Effector memory CD8-positive, alpha-beta T cell (primary cell): Measurements from ENCODE around the gene VAMP8.
"Not testable (repeated sequence)": the region's sequence is repeated elsewhere in the genome, so short reads cannot be mapped to it uniquely, and the experiment has no call there.

ENCODE experiments used
- ATAC-seq: fragments of 150-1000 bp; cut with Tn5 transposase; replicated peaks from 2 replicates; pipeline ENCODE4 v1.10.0; 2021; ENCODE audit warnings: mild to moderate bottlenecking, moderate library complexity
- DNase-seq, 3 experiments: peaks; one replicate each; pipeline ENCODE4 v3.0.0; 2021
- H3K27ac Mint-ChIP-seq, 2 donors: one replicate each; pipeline ENCODE4 v1.8.0; 2022; ENCODE audit warnings: mild to moderate bottlenecking in 2 of 2, mixed read lengths in 2 of 2, moderate library complexity in 2 of 2
- H3K27me3 Mint-ChIP-seq, 2 donors: one replicate each; pipeline ENCODE4 v1.8.0; 2022; ENCODE audit warnings: mixed read lengths in 2 of 2
- H3K36me3 Mint-ChIP-seq: one replicate; pipeline ENCODE4 v1.8.0; 2022; ENCODE audit warnings: mild to moderate bottlenecking, moderate library complexity, mixed read lengths; ENCODE audit not compliant: insufficient read depth
- H3K4me1 Mint-ChIP-seq, 2 donors: one replicate each; pipeline ENCODE4 v1.8.0; 2022; ENCODE audit warnings: low read depth in 2 of 2, mixed read lengths in 2 of 2
- H3K4me3 Mint-ChIP-seq, 2 donors: one replicate each; pipeline ENCODE4 v1.8.0; 2022; ENCODE audit warnings: mild to moderate bottlenecking in 2 of 2, mixed read lengths in 2 of 2, moderate library complexity in 2 of 2
- H3K9me3 Mint-ChIP-seq, 2 donors: one replicate each; pipeline ENCODE4 v1.8.0; 2022; ENCODE audit warnings: mixed read lengths in 2 of 2

Gene VAMP8

GRCh38 chr2:85551698-85552678 lies 25.4 kb upstream of the VAMP8 start:
- Mint-ChIP-seq H3K27ac (no peak overlapping the region), H3K4me3 (no peak overlapping the region)

GRCh38 chr2:85553184-85553583 lies 24.2 kb upstream of the VAMP8 start:
- no peak for ATAC-seq
- H3K4me3 Mint-ChIP-seq, result no peak overlapping the region
- H3K4me1 Mint-ChIP-seq, result peaks cover 4 to 5% of the 10 kb centered on the region in 2 donors
- DNase-seq, result no peak
- H3K27me3 Mint-ChIP-seq, result no peaks in the 10 kb centered on the region
- H3K27ac Mint-ChIP-seq, result no peak overlapping the region
- H3K36me3 Mint-ChIP-seq, result peaks cover 49% of the 10 kb centered on the region
- no peaks in the 10 kb centered on the region for H3K9me3 Mint-ChIP-seq

More at GRCh38 chr2:85551698-85552678, 25.4 kb upstream of the VAMP8 start:
- no peaks in the 10 kb centered on the region for H3K27me3 Mint-ChIP-seq
- ATAC-seq (peak; percentile 98), DNase-seq (peak; percentile 87 to 91 (median 91))
- peaks cover 0 to 2% of the 10 kb centered on the region in 2 donors for H3K4me1 Mint-ChIP-seq
- peaks cover 52% of the 10 kb centered on the region for H3K36me3 Mint-ChIP-seq
- H3K9me3 Mint-ChIP-seq, result no peaks in the 10 kb centered on the region

GRCh38 chr2:85554980-85555612 lies 22.3 kb upstream of the VAMP8 start:
- ATAC-seq, result no peak
- Mint-ChIP-seq H3K36me3 (peaks cover 40% of the 10 kb centered on the region), H3K4me1 (peaks cover 9 to 12% of the 10 kb centered on the region in 2 donors), H3K27me3 (no peaks in the 10 kb centered on the region), H3K9me3 (no peaks in the 10 kb centered on the region), H3K4me3 (no peak overlapping the region), H3K27ac (no peak overlapping the region)
- no peak for DNase-seq

- Mint-ChIP-seq H3K27me3 (no peaks in the 10 kb centered on the region), H3K36me3 (peaks cover 37% of the 10 kb centered on the region), H3K9me3 (no peaks in the 10 kb centered on the region), H3K27ac (no peak overlapping the region), H3K4me1 (peaks cover 18 to 24% of the 10 kb centered on the region in 2 donors), H3K4me3 (no peak overlapping the region)
- ATAC-seq (no peak), DNase-seq (no peak)
Observed at GRCh38 chr2:85557130-85557529, 20.3 kb upstream of the VAMP8 start.

GRCh38 chr2:85558160-85558559 lies 19.2 kb upstream of the VAMP8 start:
- no peaks in the 10 kb centered on the region for H3K27me3 Mint-ChIP-seq
- H3K36me3 Mint-ChIP-seq, result peaks cover 34% of the 10 kb centered on the region
- peak overlapping the region in 1 of 2 donors; percentile 41 for H3K27ac Mint-ChIP-seq
- ATAC-seq (no peak), DNase-seq (no peak)
- H3K9me3 Mint-ChIP-seq, result no peaks in the 10 kb centered on the region
- peaks cover 18 to 24% of the 10 kb centered on the region in 2 donors for H3K4me1 Mint-ChIP-seq
- no peak overlapping the region for H3K4me3 Mint-ChIP-seq

GRCh38 chr2:85560403-85560726 lies 17.0 kb upstream of the VAMP8 start:
- Mint-ChIP-seq H3K36me3 (peaks cover 22% of the 10 kb centered on the region), H3K4me3 (peak overlapping the region; percentile 93 to 96), H3K27ac (peak overlapping the region in 1 of 2 donors; percentile 95), H3K4me1 (peaks cover 18 to 24% of the 10 kb centered on the region in 2 donors)
- H3K27me3 Mint-ChIP-seq, DNase-seq, ATAC-seq, H3K9me3 Mint-ChIP-seq: not testable (repeated sequence)

GRCh38 chr2:85560812-85561279 lies 16.5 kb upstream of the VAMP8 start:
- peak; percentile 28 for ATAC-seq

GRCh38 chr2:85561280-85562212 lies 15.8 kb upstream of the VAMP8 start, which contains the start of gene GGCX:
TSS of gene GGCX (minus strand) at chr2:85561493. CDS start at chr2:85561428, 65 bp downstream.
- peaks cover 18 to 24% of the 10 kb centered on the region in 2 donors for H3K4me1 Mint-ChIP-seq
- ATAC-seq, result peak; percentile 94
- no peaks in the 10 kb centered on the region for H3K27me3 Mint-ChIP-seq
- H3K36me3 Mint-ChIP-seq, result peaks cover 17% of the 10 kb centered on the region
- H3K4me3 Mint-ChIP-seq, result peak within 1 kb of the TSS; percentile 93 to 96
- DNase-seq, result peak; percentile 83 to 86 (median 85)
- no peaks in the 10 kb centered on the region for H3K9me3 Mint-ChIP-seq
- peak within 1 kb of the TSS; percentile 94 to 95 for H3K27ac Mint-ChIP-seq

More at GRCh38 chr2:85560812-85561279, 16.5 kb upstream of the VAMP8 start:
- peak overlapping the region; percentile 94 to 95 for H3K27ac Mint-ChIP-seq
- H3K36me3 Mint-ChIP-seq, result peaks cover 22% of the 10 kb centered on the region
- H3K9me3 Mint-ChIP-seq, result no peaks in the 10 kb centered on the region
- peaks cover 18 to 24% of the 10 kb centered on the region in 2 donors for H3K4me1 Mint-ChIP-seq
- no peaks in the 10 kb centered on the region for H3K27me3 Mint-ChIP-seq
- DNase-seq, result no peak
- peak overlapping the region; percentile 93 to 96 for H3K4me3 Mint-ChIP-seq

GRCh38 chr2:85564144-85564563 lies 13.2 kb upstream of the VAMP8 start:
- no peak overlapping the region for H3K27ac Mint-ChIP-seq

GRCh38 chr2:85566265-85566664 lies 11.1 kb upstream of the VAMP8 start:
- no peak for DNase-seq
- ATAC-seq, result no peak
- peaks cover under 1 to 4% of the 10 kb centered on the region in 2 donors for H3K4me1 Mint-ChIP-seq
- no peak overlapping the region for H3K4me3 Mint-ChIP-seq
- H3K9me3 Mint-ChIP-seq, result no peaks in the 10 kb centered on the region
- H3K27me3 Mint-ChIP-seq, result peaks cover 0 to 11% of the 10 kb centered on the region in 2 donors
- H3K27ac Mint-ChIP-seq, result no peak overlapping the region
- peaks cover 6% of the 10 kb centered on the region for H3K36me3 Mint-ChIP-seq

More at GRCh38 chr2:85564144-85564563, 13.2 kb upstream of the VAMP8 start:
- no peak for DNase-seq
- Mint-ChIP-seq H3K27me3 (no peaks in the 10 kb centered on the region), H3K9me3 (no peaks in the 10 kb centered on the region), H3K4me3 (no peak overlapping the region), H3K36me3 (peaks cover 13% of the 10 kb centered on the region), H3K4me1 (peaks cover 14 to 20% of the 10 kb centered on the region in 2 donors)
- ATAC-seq, result no peak

- Mint-ChIP-seq H3K27me3 (peaks cover 0 to 3% of the 10 kb centered on the region in 2 donors), H3K36me3 (peaks cover 13% of the 10 kb centered on the region), H3K9me3 (no peaks in the 10 kb centered on the region), H3K27ac (no peak overlapping the region), H3K4me1 (peaks cover 29 to 30% of the 10 kb centered on the region in 2 donors), H3K4me3 (no peak overlapping the region)
- no peak for ATAC-seq
- DNase-seq, result no peak
Observed at GRCh38 chr2:85575739-85576138, 1.6 kb upstream of the VAMP8 start.

- DNase-seq (no peak), ATAC-seq (no peak)
- Mint-ChIP-seq H3K27ac (peak overlapping the region; percentile 96 to 97), H3K4me1 (peaks cover 35 to 36% of the 10 kb centered on the region in 2 donors), H3K27me3 (no peaks in the 10 kb centered on the region), H3K4me3 (peak overlapping the region; percentile 96 to 97), H3K36me3 (peaks cover 15% of the 10 kb centered on the region), H3K9me3 (no peaks in the 10 kb centered on the region)
Observed at GRCh38 chr2:85577063-85577385, 362 bp upstream of the VAMP8 start.
